AG09309 (cell line): ENCODE measurements around the gene ADTRP.

ENCODE experiments used
- DNase-seq: peaks from one replicate; pipeline ENCODE4 v3.0.0-alpha.2; 2010; ENCODE audit warnings: low read depth
- H3K4me3 ChIP-seq: 2 replicates; pipeline ENCODE4 v1.5.1; 2011; ENCODE audit warnings: mild to moderate bottlenecking, low read depth, low read length, moderate library complexity; ENCODE audit not compliant: control insufficient read depth
- TF ChIP-seq, protein P1 (sequence below): IDR thresholded peaks from 2 replicates; pipeline ENCODE4 v1.5.1; 2011; ENCODE audit warnings: mild to moderate bottlenecking, low read depth, low read length, inconsistent platforms; ENCODE audit not compliant: insufficient read depth, control insufficient read depth; ENCODE audit errors: missing control alignments

Gene ADTRP

DNA sequence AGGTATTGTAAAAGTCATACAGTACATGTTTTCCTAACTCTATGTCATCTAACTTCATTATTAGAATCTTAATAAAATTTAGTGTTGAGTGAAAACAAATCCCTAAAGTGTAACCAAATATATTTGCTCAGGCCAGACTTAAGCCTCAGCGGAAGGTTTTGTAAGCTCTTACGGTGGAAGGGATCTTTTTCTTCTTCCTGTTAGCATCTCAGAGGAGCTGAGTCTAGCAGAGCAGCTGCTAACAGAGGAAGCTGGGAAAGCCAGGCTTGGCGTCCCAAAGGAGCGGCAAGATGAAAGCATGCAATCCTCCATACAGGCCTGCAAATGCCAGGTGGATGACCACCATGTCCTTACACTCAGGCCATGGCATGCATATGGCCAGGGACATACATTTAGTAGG lies 72.4 kb downstream of the ADTRP start:
- no peak for DNase-seq
- H3K4me3 ChIP-seq, result no peak overlapping the region
- TF ChIP-seq, protein P1, sequence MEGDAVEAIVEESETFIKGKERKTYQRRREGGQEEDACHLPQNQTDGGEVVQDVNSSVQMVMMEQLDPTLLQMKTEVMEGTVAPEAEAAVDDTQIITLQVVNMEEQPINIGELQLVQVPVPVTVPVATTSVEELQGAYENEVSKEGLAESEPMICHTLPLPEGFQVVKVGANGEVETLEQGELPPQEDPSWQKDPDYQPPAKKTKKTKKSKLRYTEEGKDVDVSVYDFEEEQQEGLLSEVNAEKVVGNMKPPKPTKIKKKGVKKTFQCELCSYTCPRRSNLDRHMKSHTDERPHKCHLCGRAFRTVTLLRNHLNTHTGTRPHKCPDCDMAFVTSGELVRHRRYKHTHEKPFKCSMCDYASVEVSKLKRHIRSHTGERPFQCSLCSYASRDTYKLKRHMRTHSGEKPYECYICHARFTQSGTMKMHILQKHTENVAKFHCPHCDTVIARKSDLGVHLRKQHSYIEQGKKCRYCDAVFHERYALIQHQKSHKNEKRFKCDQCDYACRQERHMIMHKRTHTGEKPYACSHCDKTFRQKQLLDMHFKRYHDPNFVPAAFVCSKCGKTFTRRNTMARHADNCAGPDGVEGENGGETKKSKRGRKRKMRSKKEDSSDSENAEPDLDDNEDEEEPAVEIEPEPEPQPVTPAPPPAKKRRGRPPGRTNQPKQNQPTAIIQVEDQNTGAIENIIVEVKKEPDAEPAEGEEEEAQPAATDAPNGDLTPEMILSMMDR, result no peak

DNA sequence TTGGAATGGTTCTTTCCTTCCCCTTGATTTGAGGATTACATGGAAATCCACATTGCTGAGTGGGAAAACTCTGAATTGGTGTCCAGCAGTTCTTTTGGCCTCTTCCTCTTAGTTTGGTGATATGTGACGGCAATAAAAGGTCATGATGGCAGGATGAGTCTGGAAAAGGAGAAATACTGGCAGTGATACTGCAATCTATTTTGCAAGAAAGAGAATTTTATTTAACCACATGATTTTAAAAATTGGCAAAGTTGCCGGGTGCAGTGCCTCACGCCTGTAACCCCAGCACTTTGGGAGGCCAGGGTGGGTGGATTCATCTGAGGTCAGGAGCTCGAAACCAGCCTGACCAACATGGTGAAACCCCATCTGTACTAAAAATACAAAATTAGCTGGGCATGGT lies 73.1 kb downstream of the ADTRP start:
- no peak overlapping the region for H3K4me3 ChIP-seq
- TF ChIP-seq, protein P1, result no peak
- no peak for DNase-seq

- H3K4me3 ChIP-seq, result no peak overlapping the region
- TF ChIP-seq, protein P1, result no peak
- no peak for DNase-seq
Measured at GRCh38 chr6:11705069-11705468, 73.5 kb downstream of the ADTRP start.

- TF ChIP-seq, protein P1, result no peak
- DNase-seq, result no peak
- H3K4me3 ChIP-seq, result no peak overlapping the region
Measured at GRCh38 chr6:11703725-11704124, 74.9 kb downstream of the ADTRP start.

- H3K4me3 ChIP-seq, result no peak overlapping the region
- TF ChIP-seq, protein P1, result no peak
- DNase-seq, result peak; percentile 37
Measured at GRCh38 chr6:11702500-11703130, 76.0 kb downstream of the ADTRP start.

DNA sequence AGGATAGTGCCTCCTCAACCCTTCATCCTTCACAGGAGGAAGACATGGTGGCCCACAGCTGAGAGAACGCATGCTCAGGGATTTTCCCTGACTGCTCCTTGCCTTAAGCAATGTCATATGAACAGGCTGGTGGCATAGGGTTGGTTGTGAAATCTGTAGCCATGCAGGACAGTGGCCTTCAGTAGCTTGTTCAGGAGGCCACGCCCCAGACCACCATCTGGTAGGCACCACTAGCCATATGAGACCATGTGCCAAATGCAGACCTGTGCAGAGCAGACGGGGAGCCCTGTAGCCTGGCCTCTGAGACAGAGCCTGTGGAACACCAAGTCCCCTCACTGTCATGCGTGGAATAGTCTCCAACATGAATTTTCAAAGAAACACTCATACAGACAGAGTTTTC lies 76.5 kb downstream of the ADTRP start:
- no peak overlapping the region for H3K4me3 ChIP-seq
- TF ChIP-seq, protein P1, result no peak
- no peak for DNase-seq
